COR-L47 (cell line): ENCODE results near the gene IQSEC1.

ENCODE experiments used
- DNase-seq: peaks from one replicate; lab custom pipeline; 2025; lab: John Stamatoyannopoulos, UW

IQSEC1 gene

GRCh38 chr3:13073326-13074005, at the start of gene IQSEC1:
Gene IQSEC1, minus strand, starts transcription at chr3:13073429. Its CDS starts 415 bp downstream, at chr3:13073014.
- peak; percentile 76 for DNase-seq

DNA sequence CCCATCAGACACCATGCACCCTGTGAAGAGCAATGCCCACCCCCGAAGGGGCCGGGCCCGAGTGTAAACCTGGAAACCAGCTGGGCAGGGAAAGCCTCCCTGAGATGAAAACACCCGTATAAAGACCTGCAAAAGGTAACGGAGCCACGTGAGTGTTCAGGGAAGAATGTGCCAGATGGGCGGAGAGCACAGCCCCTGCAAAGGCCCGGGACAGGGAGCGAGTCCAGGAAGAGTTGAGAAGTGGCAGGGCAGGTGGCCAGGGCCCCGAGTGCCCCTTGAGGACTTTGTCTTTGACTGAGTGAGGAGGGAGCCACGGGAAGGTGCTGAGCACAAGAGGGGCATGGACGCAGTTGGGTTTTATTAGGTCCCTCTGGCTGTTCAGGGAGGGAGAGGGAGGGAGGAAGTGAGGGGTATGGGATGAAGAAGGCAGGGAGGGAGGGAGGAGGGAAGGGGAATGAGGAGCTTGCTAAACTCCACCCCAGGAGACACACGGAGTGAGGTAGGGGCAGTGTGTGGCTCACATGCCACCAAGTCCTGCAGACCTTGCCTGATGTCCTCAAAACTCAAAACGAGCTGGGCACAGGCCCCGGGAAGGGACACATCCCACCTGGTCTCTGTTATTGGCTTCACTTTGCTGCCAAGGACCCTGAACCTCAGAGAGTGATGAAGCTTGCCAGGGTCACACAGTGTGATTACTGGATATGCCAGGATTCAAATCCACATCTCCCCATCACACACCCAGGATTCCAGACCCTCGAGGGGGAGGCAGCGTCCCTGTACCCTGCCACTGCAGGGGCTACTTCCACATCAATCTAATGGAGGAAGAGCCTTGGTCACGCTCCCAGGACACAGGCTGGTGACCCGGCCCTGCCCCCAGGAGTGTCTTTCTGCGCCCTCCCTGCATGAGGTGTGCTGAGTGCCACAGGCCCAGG, 49.1 kb upstream of the IQSEC1 start:
- no peak for DNase-seq

- no peak for DNase-seq
Measured at GRCh38 chr3:13121553-13122001, 48.3 kb upstream of the IQSEC1 start.

- no peak for DNase-seq
Measured at GRCh38 chr3:13120928-13121552, 47.8 kb upstream of the IQSEC1 start.

DNA sequence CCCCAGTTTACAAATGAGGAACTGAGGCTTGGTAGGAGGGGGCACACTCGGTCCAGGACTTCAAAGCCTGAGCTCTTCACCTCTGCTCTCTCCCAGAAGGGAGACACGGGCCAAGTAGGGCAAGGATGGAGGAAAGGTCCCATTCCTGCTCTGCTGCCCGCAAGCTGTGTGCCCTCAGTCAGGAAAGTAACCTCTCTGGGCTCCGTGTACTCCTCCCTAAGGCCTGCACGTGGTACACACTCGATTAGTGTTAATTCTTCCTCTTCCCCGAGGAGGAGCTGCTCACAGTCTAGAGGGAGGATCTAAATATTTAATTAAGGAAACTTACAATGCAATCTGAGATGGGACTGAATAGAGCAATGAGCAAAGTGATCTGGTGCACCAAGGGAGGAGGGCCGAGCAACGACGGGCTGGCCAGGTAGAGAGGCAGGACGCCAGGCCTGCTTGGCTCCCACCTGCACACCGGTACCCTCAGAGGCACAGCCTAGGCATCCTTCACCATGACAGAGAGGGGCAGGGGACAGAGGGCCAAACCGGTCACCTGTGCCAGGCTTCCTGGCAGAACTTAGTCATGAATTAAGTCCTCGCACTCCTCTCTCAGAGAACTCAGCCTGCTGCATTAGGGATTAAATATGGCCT, 47.2 kb upstream of the IQSEC1 start:
- no peak for DNase-seq

DNA sequence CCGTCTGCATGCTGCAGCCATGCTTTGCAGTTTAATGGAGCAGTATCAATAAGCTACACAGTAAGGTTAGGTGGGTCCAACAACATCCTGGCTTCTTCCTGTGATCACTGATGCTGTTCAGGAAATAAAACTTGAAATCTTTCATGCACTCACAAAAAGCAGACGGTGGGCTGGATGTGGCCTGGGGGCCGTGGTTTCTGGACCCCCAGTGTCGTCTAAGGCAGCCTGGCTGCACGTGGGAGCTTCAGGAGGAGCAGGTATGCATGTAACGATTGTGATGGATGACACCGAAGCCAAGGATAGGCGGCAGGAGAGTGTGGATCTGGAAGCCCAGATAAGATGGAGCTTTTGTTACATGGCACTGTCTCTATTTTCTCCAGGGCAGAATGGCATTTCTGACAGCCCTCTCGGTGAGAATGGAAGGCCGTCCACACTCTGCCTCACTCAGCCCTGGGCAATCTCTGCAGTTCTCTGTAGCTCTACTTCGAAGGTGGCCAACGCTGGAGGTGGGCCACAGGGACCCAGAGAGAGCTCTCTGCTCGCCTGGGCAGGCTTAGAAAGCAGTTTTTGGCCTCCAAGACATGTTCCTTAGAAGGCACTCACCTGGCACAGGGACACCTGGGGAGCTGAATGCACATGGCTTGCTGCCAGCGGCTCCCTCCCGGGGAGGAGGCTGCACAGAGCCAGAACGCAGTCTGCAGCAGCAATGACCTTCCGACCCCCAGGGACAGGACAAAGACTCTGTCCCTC, 46.4 kb upstream of the IQSEC1 start:
- no peak for DNase-seq

DNA sequence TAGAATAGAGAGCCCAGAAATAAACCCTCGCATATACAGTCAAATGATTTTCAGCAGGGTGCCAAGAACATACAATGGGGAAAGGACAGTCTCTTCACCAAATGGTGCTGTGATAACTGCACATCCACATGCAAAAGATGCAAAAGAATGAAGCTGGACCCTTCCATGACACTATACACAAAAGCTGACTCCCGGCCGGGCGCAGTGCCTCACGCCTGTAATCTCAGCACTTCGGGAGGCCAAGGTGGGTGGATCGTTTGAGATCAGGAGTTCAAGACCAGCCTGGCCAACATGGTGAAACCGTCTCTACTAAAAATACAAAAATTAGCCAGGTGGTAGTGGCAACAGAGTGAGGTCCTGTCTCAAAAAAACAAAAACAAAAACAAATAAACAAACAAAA, 43.2 kb upstream of the IQSEC1 start:
- no peak for DNase-seq

GRCh38 chr3:13115991-13116390, 42.8 kb upstream of the IQSEC1 start:
- DNase-seq: no peak

- DNase-seq: no peak
Measured at GRCh38 chr3:13115576-13115910, 42.3 kb upstream of the IQSEC1 start.

- DNase-seq: no peak
Measured at GRCh38 chr3:13114811-13115575, 41.8 kb upstream of the IQSEC1 start.

DNA sequence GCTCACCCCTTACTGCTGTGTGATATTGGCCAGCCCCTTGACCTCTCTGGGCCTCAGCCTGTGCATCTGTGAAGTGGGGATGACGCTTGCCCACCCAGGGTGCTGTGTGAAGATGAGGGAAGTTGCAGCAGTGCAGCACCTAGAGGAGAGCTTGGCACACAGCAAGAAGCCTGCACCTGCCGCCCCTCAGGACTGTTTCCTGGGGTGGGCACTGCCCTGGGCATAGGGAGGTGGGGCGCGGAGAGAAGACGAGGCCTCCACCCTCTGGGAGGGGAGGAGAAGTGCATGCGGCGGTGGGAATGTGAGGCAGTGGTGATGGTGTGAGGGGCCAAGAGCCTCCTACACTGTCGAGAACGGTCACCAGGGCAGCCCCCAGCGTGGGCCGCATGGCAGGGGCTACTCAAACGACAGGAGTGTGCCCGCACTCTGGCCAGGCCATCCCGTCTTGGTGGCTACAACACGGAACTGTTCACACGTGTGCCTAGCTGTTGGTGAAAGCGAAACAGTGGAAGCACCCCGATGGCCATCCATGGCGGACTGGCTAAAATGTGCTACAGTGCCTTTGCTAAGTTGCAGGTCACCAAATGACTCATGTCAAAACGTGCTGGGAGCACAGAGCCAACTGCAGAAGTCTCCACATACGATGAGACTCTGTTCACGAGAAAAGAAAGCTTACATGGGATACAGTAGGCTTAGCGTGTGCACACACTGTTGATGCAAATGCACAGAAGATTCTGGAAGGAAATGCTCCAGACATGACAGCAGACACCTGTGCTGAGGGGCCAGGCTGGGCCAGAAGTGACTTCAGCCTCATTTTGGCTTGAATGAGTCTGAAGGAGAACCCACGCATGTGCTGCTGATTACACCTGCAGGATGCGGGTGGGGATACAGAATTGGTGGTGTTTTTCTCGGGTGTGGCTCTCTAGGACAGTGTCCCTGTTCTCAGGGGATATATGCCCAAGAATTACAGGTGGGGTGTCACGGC, 40.4 kb upstream of the IQSEC1 start:
- no peak for DNase-seq

DNA sequence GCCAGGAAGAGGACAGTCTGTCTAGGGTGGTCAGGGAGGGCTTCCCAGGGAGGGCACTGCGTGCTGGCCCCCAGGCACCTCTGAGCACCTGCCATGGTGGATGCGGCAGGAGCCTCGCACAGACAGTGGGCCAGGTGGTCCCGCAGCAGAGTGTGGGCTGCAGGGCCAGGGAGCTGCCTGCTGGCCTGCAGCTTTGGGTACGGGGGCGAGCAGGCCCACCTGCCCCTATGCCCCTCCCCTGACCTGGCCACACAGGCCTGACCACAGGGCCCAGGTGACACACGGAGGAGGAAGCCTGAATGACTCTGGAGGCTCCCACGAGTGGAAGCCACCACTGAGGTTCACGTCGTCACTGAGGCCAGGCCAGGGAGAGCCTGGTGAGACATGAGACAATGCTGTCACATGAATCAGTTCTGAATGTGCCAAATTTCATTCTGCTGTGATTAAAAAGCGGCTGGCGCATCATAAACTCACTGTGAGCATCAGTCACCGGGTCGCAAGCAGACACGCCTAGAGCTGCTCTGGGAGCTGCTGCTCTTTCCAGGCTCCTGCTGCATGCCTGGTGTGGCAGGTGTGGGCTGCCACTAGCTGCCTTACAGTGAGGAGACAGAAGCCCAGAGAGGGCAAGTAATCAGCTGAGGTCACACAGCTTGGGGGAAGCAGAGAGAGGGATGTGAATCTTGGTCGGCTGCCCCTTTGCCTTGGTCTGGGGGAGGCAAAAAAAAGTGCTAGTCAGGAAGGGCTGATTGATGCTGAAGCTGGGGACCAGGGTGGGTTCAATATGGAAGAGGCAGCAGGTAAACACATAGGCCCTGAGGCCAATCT, 39.5 kb upstream of the IQSEC1 start:
- DNase-seq: no peak

DNA sequence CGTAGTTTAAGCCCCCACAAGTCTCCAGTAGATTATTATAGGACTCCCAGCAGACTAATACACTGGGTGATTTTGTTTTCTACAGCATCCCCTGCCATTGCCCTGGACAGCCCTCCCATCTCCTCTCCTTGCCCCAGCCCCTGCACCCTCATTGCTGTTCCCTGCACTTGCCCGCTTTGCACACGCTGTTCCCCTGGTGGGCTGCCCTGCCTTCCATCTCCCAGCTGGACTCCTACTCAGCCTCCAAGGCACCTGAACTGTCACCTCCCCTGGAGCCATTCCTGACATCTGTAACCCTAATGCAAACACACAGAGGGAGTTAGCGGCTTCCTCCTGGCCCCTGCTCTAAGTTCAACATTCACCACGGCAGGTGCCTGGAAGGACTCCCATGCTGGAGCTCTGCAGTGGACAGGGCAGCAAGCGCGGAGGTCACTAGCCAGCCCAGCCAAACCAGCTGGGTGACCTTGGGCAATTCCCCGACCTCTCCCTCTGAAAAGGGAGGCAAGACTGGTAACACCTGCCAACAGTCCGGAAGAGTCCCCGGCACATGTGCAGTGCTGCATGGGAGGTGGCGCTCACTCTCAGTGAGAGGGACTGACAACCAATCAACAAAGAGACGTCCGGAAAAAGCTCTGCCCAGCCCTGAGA, 38.8 kb upstream of the IQSEC1 start:
- DNase-seq: no peak

DNA sequence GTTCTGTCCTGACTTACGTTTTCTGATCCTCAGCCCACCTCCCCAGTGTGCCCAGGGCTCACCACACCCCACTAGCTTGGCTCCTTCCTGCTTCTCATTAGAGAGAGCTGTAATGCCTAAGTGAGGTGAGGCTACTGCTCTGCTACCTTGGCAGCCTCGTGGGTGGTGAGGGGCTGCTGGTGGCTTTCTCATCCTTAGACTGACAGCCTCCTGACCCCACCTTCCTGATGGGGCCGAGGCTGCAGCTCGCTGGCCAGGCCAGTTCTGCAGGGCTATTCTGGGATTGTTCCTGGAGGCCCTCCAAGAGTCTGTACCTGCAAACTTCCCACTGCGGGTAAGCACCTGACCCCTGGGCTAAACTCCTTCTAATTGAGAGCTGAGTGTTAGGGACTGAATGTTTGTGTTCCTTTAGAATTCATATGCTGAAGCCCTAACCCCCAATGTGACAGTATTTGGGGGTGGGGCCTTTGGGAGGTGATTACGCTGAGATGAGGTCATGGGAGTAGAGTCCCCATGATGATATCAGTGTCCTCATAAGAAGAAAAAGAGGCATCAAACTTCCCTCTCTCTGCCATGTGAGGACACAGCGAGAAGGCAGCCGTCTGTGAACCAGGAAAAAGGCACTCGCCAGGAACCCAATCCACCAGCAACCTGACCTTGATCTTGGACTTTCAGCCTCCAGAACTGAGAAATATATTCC, 38.1 kb upstream of the IQSEC1 start:
- DNase-seq: no peak

DNA sequence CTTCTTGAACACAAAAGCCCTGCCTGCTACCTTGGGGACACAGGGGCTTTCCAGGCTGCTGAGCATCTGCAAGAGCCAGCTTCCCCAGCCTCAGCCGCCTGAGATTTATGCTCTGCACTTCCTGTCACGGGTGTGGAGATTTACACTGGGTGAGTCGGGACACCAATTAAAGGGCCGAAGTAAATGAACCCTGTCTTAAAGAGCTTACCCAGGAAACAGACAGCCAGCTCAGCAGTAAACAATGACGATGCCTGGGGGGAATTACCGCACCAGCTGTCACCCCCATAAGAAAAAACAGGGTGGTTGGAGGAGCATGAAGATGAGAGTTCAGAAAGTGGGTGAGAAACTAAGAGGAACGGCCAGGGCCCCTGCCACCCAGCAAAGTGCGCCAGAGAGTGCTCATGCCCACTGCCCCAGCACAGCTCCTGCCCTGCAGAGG, 37.5 kb upstream of the IQSEC1 start:
- DNase-seq: no peak

DNA sequence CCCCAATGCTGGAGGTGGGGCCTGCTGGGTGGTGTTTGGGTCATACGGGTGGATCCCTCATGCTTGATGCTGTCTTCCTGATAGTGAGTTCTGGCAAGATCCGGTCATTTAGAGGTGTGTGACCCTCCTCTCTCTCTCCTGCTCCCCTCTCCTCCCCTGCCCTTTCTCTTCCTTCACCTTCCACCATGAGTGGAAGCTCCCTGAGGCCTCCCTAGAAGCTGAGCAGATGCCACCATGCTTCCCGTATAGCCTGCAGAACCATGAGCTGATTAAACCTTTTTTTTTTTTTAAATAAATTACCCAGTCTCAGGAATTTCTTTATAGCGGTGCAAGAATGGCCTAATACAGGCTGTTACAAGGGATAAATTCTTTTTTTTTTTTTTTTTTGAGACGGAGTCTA, 36.3 kb upstream of the IQSEC1 start:
- no peak for DNase-seq

- DNase-seq: no peak
Measured at GRCh38 chr3:13108861-13109260, 35.6 kb upstream of the IQSEC1 start.

GRCh38 chr3:13107661-13108060, 34.4 kb upstream of the IQSEC1 start:
- DNase-seq: no peak
